Type B pancreatic cell (in vitro differentiated cells): ENCODE measurements around the gene SRCAP. TPM values are rescaled to one million over a fixed set of nuclear protein-coding genes. Genes with fewer than 3 reads are reported as not detected.

Experiments used
- DNase-seq: peaks from one replicate; pipeline ENCODE4 v3.0.0; 2021; ENCODE audit warnings: mixed read lengths; ENCODE audit not compliant: unreplicated experiment; ENCODE audit errors: extremely low spot score
- H3K27ac Mint-ChIP-seq: 2 replicates; pipeline ENCODE4 v1.8.0; 2021; ENCODE audit warnings: mild to moderate bottlenecking, mixed read lengths
- H3K27me3 Mint-ChIP-seq: 2 replicates; pipeline ENCODE4 v1.8.0; 2021; ENCODE audit warnings: mixed read lengths
- H3K36me3 Mint-ChIP-seq: 2 replicates; pipeline ENCODE4 v1.8.0; 2021; ENCODE audit warnings: mixed read lengths
- H3K4me1 Mint-ChIP-seq: one replicate; pipeline ENCODE4 v1.8.0; 2021; ENCODE audit warnings: mixed read lengths; ENCODE audit not compliant: unreplicated experiment
- H3K4me3 Mint-ChIP-seq: 2 replicates; pipeline ENCODE4 v1.8.0; 2021; ENCODE audit warnings: mild to moderate bottlenecking, mixed read lengths
- H3K9me3 Mint-ChIP-seq: 2 replicates; pipeline ENCODE4 v1.8.0; 2021; ENCODE audit warnings: mixed read lengths
- total RNA-seq: library from RNA; stranded (reverse); gene quantifications from 2 replicates; pipeline ENCODE4 v1.2.1, GENCODE V29; 2021; ENCODE audit warnings: low replicate concordance
- TF ChIP-seq, protein P1 (sequence below): fragments of 200-600 bp; sonication (generic); conservative IDR thresholded peaks from 2 replicates; pipeline ENCODE4 v1.5.0; 2021; ENCODE audit warnings: antibody characterized with exemption, mild to moderate bottlenecking

SRCAP gene
- total RNA-seq, 1 donor from 2014 or later: 73.5 TPM

DNA sequence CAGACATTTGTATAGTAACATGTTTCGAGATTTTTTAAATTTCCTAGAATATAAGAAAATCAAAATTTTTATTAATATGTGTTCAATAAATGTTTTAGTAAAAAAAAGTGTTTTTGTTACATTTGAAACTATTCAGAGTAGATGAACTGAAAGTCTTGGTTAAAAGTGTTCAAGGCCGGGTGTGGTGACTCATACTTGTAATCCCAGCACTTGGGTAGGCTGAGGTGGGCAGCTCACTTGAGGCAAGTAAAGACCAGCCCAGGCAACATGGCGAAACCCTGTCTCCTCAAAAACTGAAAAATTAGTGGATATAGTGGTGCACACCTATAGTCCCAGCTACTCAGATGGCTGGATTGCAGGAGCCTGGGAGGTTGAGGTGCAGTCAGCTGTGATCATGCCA lies 32.4 kb downstream of the SRCAP start:
- Mint-ChIP-seq H3K36me3 (peaks cover 29% of the 10 kb centered on the region), H3K9me3 (no peaks in the 10 kb centered on the region), H3K4me3 (no peak overlapping the region), H3K4me1 (no peaks in the 10 kb centered on the region), H3K27me3 (no peaks in the 10 kb centered on the region), H3K27ac (no peak overlapping the region)
- DNase-seq: no peak
- TF ChIP-seq, protein P1, sequence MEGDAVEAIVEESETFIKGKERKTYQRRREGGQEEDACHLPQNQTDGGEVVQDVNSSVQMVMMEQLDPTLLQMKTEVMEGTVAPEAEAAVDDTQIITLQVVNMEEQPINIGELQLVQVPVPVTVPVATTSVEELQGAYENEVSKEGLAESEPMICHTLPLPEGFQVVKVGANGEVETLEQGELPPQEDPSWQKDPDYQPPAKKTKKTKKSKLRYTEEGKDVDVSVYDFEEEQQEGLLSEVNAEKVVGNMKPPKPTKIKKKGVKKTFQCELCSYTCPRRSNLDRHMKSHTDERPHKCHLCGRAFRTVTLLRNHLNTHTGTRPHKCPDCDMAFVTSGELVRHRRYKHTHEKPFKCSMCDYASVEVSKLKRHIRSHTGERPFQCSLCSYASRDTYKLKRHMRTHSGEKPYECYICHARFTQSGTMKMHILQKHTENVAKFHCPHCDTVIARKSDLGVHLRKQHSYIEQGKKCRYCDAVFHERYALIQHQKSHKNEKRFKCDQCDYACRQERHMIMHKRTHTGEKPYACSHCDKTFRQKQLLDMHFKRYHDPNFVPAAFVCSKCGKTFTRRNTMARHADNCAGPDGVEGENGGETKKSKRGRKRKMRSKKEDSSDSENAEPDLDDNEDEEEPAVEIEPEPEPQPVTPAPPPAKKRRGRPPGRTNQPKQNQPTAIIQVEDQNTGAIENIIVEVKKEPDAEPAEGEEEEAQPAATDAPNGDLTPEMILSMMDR: no peak

DNA sequence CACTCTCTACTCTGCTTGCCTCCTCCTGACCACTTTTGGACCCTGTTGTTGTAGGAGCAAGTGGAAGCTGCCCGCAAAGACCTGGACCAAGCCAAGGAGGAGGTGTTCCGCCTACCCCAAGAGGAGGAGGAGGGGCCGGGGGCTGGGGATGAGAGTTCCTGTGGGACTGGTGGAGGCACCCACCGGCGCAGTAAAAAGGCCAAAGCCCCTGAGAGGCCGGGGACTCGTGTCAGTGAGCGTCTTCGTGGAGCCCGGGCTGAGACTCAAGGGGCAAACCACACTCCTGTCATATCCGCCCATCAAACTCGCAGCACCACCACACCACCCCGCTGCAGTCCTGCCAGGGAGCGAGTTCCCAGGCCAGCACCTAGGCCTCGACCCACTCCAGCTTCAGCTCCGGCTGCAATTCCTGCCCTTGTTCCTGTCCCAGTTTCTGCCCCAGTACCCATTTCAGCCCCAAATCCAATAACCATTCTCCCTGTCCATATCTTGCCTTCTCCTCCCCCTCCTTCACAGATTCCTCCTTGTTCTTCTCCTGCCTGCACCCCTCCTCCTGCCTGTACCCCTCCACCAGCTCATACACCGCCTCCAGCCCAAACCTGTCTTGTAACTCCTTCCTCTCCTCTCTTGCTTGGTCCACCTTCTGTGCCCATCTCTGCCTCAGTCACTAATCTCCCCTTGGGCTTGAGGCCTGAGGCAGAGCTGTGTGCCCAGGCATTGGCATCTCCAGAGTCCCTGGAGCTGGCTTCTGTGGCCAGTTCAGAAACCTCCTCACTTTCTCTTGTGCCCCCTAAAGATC lies 38.2 kb downstream of the SRCAP start:
- H3K27me3 Mint-ChIP-seq: no peaks in the 10 kb centered on the region
- no peaks in the 10 kb centered on the region for H3K9me3 Mint-ChIP-seq
- peaks cover 38% of the 10 kb centered on the region for H3K36me3 Mint-ChIP-seq
- TF ChIP-seq, protein P1: no peak
- DNase-seq: no peak
- no peak overlapping the region for H3K4me3 Mint-ChIP-seq
- peak overlapping the region; percentile 59 for H3K27ac Mint-ChIP-seq
- peaks cover 13% of the 10 kb centered on the region for H3K4me1 Mint-ChIP-seq

DNA sequence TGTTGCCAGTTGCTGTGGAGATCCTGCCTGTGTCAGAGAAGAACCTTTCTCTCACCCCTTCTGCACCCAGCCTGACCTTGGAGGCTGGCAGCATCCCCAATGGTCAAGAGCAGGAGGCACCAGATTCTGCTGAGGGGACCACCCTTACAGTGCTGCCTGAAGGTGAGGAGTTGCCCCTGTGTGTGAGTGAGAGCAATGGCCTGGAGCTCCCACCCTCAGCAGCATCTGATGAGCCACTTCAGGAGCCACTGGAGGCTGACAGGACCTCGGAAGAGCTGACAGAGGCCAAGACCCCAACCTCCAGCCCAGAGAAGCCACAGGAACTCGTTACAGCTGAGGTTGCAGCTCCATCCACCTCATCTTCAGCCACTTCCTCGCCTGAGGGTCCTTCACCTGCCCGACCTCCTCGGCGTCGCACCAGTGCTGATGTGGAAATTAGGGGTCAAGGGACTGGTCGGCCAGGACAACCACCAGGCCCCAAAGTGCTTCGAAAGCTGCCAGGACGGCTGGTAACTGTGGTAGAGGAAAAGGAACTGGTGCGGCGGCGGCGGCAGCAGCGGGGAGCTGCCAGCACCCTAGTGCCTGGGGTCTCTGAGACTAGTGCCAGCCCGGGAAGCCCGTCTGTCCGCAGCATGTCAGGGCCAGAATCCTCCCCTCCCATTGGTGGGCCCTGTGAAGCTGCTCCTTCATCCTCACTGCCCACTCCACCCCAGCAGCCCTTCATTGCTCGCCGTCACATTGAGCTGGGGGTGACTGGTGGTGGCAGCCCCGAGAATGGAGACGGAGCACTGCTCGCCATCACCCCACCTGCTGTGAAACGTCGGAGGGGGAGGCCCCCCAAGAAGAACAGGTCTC lies 39.0 kb downstream of the SRCAP start:
- Mint-ChIP-seq H3K9me3 (no peaks in the 10 kb centered on the region), H3K27me3 (no peaks in the 10 kb centered on the region), H3K36me3 (peaks cover 36% of the 10 kb centered on the region), H3K27ac (peak overlapping the region; percentile 59), H3K4me3 (no peak overlapping the region), H3K4me1 (peaks cover 13% of the 10 kb centered on the region)
- TF ChIP-seq, protein P1: no peak
- no peak for DNase-seq

DNA sequence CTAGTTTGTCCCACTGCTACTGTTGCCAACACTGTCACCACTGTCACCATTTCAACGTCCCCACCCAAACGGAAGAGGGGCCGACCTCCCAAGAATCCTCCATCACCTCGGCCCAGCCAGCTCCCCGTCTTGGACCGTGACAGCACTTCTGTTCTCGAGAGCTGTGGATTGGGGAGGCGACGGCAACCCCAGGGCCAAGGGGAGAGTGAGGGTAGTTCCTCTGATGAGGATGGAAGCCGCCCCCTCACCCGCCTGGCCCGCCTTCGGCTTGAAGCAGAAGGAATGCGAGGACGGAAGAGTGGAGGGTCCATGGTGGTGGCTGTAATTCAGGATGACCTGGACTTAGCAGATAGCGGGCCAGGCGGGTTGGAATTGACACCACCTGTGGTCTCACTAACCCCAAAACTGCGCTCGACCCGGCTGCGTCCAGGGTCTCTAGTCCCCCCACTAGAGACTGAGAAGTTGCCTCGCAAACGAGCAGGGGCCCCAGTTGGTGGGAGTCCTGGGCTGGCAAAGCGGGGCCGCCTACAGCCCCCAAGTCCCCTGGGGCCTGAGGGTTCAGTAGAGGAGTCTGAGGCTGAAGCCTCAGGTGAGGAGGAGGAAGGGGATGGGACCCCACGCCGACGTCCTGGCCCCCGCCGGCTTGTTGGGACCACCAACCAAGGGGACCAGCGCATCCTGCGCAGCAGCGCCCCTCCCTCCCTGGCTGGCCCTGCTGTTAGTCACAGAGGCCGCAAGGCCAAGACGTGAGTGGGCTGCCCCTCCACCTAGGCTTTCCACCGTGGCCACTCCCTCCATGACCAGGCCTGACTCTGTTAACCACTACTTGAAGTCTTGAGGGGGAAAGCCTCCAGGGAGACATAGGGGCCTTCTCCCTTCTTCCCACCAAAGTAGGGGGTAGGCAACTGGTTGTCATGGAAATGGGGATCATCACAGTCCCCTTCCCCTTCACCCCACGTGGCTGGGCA lies 40.3 kb downstream of the SRCAP start:
- H3K36me3 Mint-ChIP-seq: peaks cover 39% of the 10 kb centered on the region
- H3K27me3 Mint-ChIP-seq: no peaks in the 10 kb centered on the region
- peaks cover 13% of the 10 kb centered on the region for H3K4me1 Mint-ChIP-seq
- H3K4me3 Mint-ChIP-seq: no peak overlapping the region
- H3K9me3 Mint-ChIP-seq: no peaks in the 10 kb centered on the region
- H3K27ac Mint-ChIP-seq: no peak overlapping the region
- TF ChIP-seq, protein P1: no peak
- DNase-seq: no peak
